HG02973 (cell line): ENCODE results near the gene AP1S3.
"Not testable (repeated sequence)": the region's sequence is repeated elsewhere in the genome, so short reads cannot be mapped to it uniquely, and the experiment has no call there.

Experiments
- ATAC-seq: cut with Tn5 transposase; IDR thresholded peaks from one replicate; pipeline ENCODE4 v1.9.1; 2021; ENCODE audit warnings: moderate library complexity; ENCODE audit not compliant: unreplicated experiment

Gene AP1S3

GRCh38 chr2:223854741-223855140 lies 17.4 kb upstream of the AP1S3 start:
- ATAC-seq: no peak

DNA sequence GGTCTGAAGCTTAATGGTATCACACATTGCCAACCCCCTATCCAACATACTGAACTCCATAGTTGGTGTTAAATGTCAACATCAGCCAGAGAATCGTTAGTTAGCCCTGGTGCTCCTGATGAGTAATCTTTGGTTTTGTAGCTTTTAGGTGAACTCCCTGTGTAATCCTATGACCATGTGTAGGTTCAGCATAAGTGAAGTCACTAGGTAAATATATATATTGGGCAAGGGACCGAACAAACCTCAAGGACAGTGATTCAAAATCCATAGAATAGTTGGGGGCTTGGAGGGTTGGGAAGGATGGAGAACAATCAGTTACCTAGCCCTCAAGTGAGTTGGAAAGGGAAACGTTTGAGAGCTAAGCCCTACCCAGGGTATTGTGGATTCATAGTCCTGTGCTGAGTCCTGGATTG lies 16.0 kb upstream of the AP1S3 start:
- ATAC-seq: no peak

DNA sequence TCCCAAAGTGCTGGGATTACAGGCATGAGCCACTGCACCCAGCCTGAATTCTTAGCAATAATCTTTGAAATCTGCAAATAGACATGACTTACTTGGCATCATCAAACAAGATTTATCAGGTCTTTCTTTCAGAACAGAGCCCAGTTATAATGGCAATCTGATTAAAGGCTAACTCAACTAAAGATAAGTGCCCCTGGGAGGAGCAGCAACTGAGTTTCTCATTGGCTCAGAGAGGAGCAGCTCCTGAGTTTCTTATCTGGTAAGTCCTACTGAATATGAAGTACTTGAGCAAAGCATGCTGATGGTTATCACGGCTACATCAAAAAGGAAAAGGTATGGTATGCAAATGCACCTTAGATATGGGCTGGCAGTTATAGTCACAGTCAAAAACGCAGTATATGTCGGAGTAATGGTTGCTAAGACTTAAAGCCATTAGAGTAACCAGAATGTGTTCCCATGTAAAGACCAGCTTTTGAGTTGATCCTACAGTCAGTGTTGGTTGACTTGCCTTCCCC lies 15.0 kb upstream of the AP1S3 start:
- ATAC-seq: no peak

- no peak for ATAC-seq
Measured at GRCh38 chr2:223847410-223847809, 10.0 kb upstream of the AP1S3 start.

DNA sequence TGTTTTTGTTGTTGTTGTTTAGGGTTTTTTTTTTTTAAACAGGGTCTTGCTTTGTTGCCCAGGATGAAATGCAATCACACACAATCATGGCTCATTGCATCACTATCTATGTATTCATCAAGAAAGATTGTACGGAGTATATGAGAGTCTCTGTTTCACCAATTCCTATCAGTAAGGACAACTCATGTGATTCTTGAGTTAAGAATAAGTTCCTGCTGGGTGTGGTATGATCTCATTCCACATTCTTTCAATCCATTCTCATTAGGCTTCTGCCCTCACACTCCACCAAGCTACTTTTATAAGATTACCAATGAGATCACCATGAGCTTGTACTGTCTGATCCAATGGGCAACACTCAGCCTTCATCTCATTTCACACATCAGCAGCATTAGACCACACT lies 9.1 kb upstream of the AP1S3 start:
- ATAC-seq: no peak

- ATAC-seq: no peak
Measured at GRCh38 chr2:223841436-223842190, 4.2 kb upstream of the AP1S3 start.

GRCh38 chr2:223835701-223836532 lies 1.5 kb downstream of the AP1S3 start:
- peak; percentile 65 for ATAC-seq

- no peak for ATAC-seq
Measured at GRCh38 chr2:223834431-223834830, 3.0 kb downstream of the AP1S3 start.

DNA sequence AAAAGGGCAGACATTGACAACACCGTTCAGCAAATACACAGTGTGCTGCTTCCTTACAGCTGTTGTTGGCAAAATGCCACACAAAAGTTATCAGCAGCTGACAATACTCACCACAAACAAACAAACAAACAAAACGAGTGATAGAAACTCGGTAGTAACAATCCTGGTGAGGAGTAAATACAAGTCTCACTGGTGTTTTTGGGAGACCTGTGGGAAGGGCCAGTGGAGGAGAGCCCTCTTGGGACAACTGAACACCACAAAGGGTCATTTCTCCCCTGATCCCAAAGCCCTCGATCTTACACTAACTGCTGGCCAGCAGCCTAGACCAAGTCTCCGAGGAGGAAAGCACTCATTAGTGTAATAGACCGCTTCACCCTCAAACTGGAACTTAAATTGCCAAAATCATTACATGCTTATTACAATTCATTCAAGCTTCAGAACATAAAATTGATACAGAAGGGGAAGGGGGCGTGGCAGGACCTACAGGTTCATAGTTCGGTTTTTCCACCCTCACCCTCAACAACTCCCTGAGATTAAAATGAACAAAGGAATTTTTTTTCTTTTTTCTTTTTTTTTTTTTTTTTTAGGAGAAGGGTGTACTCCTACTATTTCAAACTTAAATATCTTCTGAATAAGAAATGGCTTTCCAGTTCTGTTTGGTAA lies 5.0 kb downstream of the AP1S3 start:
- ATAC-seq: no peak

- ATAC-seq: no peak
Measured at GRCh38 chr2:223829128-223829527, 8.3 kb downstream of the AP1S3 start.

DNA sequence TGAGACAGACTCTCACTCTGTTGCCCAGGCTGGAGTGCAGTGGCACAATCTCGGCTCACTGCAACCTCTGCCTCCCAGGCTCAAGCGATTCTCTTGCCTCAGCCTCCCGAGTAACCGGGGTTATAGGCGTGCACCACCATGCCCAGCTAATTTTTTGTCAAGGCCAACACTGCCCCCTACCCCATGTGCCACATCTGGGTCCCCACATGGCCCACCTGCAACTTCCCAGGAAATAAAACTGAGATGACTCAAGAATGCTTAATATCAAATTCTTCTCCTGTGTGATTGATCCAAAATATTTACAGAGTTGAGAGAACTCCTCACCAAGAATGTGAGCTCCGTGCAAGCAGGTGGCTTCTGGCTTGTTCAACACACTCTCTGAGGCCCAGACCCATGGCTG lies 9.1 kb downstream of the AP1S3 start:
- no peak for ATAC-seq

- ATAC-seq: no peak
Measured at GRCh38 chr2:223826995-223827394, 10.4 kb downstream of the AP1S3 start.

- ATAC-seq: no peak
Measured at GRCh38 chr2:223824301-223824700, 13.1 kb downstream of the AP1S3 start.

DNA sequence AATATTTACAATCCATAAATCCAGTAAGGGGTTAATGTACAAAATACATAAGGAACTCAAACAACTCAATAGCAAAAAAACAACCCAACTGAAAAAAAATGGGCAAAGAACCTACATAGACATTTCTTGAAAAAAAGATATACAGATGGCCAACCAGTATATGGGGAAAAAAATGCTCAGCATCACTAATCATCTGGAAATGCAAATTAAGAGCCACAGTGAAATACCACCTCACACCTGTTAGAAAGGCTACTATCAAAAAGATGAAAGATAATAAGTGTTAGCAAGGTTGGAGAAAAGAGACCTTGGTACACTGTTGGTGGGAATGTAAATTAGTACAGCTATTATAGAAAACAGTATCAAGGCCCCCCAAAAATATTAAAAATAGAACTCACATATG lies 14.6 kb downstream of the AP1S3 start:
- no peak for ATAC-seq

DNA sequence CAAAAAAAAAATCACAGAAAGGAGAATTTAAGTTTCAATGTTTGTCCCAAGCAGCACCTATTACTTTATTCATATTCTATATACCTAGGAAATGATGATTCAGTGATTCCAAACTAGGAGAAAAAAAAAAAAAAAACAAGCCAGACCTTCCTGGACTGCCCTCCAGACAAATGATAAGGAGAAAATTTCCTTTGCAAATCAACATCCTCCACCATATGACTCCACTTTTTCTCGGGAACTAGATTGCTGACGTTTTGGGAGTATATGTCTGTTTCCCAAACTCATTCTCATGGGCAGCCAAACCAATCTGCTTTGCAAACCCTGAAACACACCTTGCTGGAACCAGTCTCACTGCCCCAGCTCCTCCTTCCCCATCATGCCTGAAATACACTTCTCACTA lies 16.8 kb downstream of the AP1S3 start:
- no peak for ATAC-seq

GRCh38 chr2:223819891-223820290 lies 17.5 kb downstream of the AP1S3 start:
- ATAC-seq: no peak

- ATAC-seq: no peak
Measured at GRCh38 chr2:223815884-223816570, 21.4 kb downstream of the AP1S3 start.

DNA sequence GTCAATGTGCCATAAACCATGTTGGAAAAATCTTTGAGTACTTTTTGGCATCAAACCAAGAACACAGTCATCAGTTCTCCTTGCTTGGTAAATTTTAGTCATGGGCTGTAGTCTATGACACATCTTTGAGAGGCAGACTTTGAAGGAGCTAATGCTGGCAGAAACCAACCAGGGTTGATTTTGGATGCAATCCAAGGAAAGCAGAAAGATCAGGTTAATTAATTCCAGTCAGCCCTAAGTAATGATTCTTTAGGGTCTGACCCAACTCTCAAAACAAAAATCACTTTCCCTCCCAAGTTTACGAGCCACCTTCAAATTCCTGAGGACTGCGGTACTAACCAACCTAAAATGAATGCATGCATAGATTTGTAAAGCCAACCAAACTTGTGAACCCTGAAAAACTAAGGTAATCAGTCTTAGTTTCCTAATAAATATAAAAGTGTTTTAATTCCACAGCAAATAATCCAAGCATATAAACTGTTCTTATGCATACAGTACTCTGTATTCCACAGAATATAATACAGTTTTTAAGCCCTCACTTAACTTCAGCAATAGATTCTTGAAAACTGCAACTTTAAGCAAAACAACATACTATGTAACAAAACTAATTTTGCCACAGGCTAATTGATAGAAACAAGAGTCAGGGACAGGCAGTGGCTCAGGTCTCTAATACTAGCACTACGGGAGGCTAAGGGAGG lies 22.0 kb downstream of the AP1S3 start:
- ATAC-seq: no peak

DNA sequence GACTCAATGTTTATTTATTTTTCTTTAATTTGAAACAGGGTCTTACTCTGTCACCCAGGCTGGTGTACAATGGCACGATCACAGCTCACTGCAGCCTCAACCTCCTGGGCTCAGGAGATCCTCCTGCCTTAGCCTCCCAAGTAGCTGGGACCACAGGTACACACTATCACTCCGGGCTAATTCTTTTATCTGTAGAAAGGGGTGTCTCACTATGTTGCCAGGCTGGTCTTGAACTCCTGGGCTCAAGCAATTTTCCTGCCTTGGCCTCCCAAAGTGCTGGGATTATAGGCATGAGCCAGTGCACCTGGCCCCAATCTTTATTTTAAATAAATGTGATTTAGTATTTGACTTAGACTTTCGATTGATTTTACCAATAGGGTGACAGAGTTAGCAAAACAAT lies 22.6 kb downstream of the AP1S3 start:
- ATAC-seq: not testable (repeated sequence)

GRCh38 chr2:223813329-223813728 lies 24.1 kb downstream of the AP1S3 start:
- no peak for ATAC-seq
